ENCODE results near the gene MAPK6. TPM values are rescaled to one million over a fixed set of nuclear protein-coding genes. Genes with fewer than 3 reads are reported as not detected.
"Not testable (repeated sequence)": the region's sequence is repeated elsewhere in the genome, so short reads cannot be mapped to it uniquely, and the experiment has no call there.

The MAPK6 gene
- total and polyA plus RNA-seq, 2 donors (not counting 1 experiment from before 2014, with no cell fraction given): 3.2 to 17.9 TPM

DNA sequence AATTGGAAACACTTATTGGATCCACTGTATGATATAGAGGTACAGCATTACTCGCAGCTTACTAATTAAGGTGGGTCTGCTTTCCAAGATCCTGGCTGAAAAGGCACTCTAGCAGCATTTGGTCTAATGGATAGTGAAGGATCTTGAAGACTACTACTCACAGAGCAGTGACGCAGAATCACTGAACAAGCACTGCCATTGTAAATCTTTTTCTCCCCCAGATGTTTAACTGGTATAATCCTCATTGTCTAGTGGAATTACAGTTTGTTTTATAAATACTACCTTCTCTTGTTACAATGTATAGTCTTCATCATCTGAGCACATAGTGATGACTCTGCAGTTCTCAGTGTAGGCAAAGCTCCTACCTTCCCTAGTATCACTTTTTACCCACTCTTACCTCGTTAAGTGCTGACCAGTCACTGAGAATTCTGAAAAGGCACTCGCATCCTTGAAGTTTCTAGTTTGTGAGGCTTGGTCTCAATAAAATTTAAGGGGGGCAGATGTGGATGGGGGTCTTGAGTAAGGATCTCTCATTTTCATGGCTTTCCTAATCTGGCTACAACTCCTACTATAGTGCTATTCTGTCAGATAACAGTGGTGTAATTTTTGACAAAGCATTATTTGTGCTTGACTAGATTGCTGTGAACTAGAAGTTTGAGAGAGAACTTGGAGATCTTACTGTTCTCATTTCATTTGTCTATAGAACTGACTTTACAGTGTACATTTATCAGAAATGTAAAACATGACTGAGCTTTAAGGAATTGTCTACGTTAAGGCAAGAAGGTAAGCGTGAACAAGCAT lies 23.2 kb downstream of the MAPK6 start:
- peaks cover 5 to 16% of the 10 kb centered on the region in 2 donors for H3K4me1 ChIP-seq (ENCODE audit: control insufficient read depth in 2 of 2, insufficient read depth in 2 of 2, low read length in 2 of 2)
- H3K79me2 ChIP-seq (ENCODE audit: control insufficient read depth, insufficient read depth, low read length): peaks cover 68% of the 10 kb centered on the region
- no peaks in the 10 kb centered on the region for H3K27me3 ChIP-seq (replicated peaks in 1 of 4; ENCODE audit: control extremely low read depth in 1 of 4, control insufficient read depth in 3 of 4, insufficient read depth in 4 of 4, low read length in 3 of 4)
- ChIA-PET CTCF (interaction anchor here (1.1 kb wide), 1 partner anchor 57 kb away, joined by 3 read pairs; no protein-coding TSS in a partner anchor), POLR2A (no interaction called here)
- no peaks in the 10 kb centered on the region for H3K27me3 Mint-ChIP-seq
- TF ChIP-seq, protein P1, sequence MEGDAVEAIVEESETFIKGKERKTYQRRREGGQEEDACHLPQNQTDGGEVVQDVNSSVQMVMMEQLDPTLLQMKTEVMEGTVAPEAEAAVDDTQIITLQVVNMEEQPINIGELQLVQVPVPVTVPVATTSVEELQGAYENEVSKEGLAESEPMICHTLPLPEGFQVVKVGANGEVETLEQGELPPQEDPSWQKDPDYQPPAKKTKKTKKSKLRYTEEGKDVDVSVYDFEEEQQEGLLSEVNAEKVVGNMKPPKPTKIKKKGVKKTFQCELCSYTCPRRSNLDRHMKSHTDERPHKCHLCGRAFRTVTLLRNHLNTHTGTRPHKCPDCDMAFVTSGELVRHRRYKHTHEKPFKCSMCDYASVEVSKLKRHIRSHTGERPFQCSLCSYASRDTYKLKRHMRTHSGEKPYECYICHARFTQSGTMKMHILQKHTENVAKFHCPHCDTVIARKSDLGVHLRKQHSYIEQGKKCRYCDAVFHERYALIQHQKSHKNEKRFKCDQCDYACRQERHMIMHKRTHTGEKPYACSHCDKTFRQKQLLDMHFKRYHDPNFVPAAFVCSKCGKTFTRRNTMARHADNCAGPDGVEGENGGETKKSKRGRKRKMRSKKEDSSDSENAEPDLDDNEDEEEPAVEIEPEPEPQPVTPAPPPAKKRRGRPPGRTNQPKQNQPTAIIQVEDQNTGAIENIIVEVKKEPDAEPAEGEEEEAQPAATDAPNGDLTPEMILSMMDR (IDR thresholded peaks at IDR 0.05): no peak
- no peak for TF ChIP-seq EZH2 (IDR thresholded peaks at IDR 0.05; ENCODE audit: borderline replicate concordance, insufficient read depth, low read depth, low read length, poor library complexity, severe bottlenecking)
- no peak overlapping the region for H3K27ac ChIP-seq (ENCODE audit: low read length in 2 of 2)
- ATAC-seq (ENCODE audit: low read depth): no peak
- WGBS (ENCODE audit: insufficient coverage): 100% methylated on average over 2 of the region's 6 CpGs
- H3K9ac ChIP-seq (ENCODE audit: low read length): no peak overlapping the region
- H3K9me3 Mint-ChIP-seq (ENCODE audit: insufficient read depth): no peaks in the 10 kb centered on the region
- no peak overlapping the region for H3K4me3 ChIP-seq (ENCODE audit: control extremely low read depth in 1 of 5, extremely low read depth in 1 of 5, insufficient read depth in 1 of 5, low read depth in 2 of 5, low read length in 4 of 5)
- H3K4me2 ChIP-seq (replicated peaks; ENCODE audit: low read depth, low read length, poor library complexity, severe bottlenecking): no peak overlapping the region
- no peaks in the 10 kb centered on the region for H3K36me3 ChIP-seq (replicated peaks in 1 of 2; ENCODE audit: control extremely low read depth in 1 of 2, control insufficient read depth in 1 of 2, extremely low read depth in 1 of 2, insufficient read depth in 2 of 2, low read length in 1 of 2)
- peaks cover 47% of the 10 kb centered on the region for H3K4me1 Mint-ChIP-seq
- H3K9me3 ChIP-seq (ENCODE audit: control extremely low read depth in 1 of 3, control insufficient read depth in 2 of 3, insufficient read depth in 1 of 3, low read length in 2 of 3): no peaks in the 10 kb centered on the region
- peaks cover 16% of the 10 kb centered on the region for H4K20me1 ChIP-seq (ENCODE audit: control insufficient read depth, insufficient read depth, low read length, poor library complexity, severe bottlenecking)
- DNase-seq: no peak
- no peak overlapping the region for H2AFZ ChIP-seq (ENCODE audit: insufficient read depth, low read depth, low read length, poor library complexity, severe bottlenecking)
- no peak overlapping the region for H3K4me3 Mint-ChIP-seq
- intact Hi-C loops (cut with micrococcal nuclease): no loop called here
- H3K27ac Mint-ChIP-seq: no peak overlapping the region

DNA sequence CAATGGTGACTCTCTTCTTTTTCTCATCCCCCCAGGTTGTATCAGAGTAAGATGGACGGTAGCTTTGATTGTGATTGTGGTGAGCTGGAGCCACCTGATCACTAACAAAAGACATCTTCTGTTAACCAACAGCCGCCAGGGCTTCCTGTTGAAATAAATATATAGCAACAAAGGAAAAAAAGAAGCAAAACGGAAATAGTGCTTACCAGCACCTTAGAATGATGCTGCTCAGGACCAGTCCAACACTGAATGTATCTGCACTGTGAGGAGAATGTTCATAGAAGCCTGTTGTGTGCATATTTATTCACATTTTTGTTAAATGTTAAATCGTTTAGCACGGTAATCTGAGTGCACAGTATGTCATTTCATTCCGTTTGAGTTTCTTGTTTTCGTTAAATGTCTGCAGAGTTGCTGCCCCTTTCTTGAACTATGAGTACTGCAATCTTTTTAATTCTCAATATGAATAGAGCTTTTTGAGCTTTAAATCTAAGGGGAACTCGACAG lies 26.8 kb downstream of the MAPK6 start:
- H3K4me1 Mint-ChIP-seq: peaks cover 23% of the 10 kb centered on the region
- Histone ChIP-seq H3K4me2 (replicated peaks; ENCODE audit: low read depth, low read length, poor library complexity, severe bottlenecking) (peak overlapping the region; percentile 36), H2AFZ (ENCODE audit: insufficient read depth, low read depth, low read length, poor library complexity, severe bottlenecking) (peak overlapping the region; percentile 51), H3K4me3 (ENCODE audit: control extremely low read depth in 1 of 5, extremely low read depth in 1 of 5, insufficient read depth in 1 of 5, low read depth in 2 of 5, low read length in 4 of 5) (peak overlapping the region in 4 of 5 experiments; percentile 18 to 36 (median 28)), H3K79me2 (ENCODE audit: control insufficient read depth, insufficient read depth, low read length) (peaks cover 53% of the 10 kb centered on the region), H3K27ac (ENCODE audit: low read length in 2 of 2) (peak overlapping the region; percentile 59 to 73), H3K36me3 (replicated peaks in 1 of 2; ENCODE audit: control extremely low read depth in 1 of 2, control insufficient read depth in 1 of 2, extremely low read depth in 1 of 2, insufficient read depth in 2 of 2, low read length in 1 of 2) (peaks cover 0 to 11% of the 10 kb centered on the region in 2 experiments), H3K9ac (ENCODE audit: low read length) (peak overlapping the region; percentile 46), H3K4me1 (ENCODE audit: control insufficient read depth in 2 of 2, insufficient read depth in 2 of 2, low read length in 2 of 2) (peaks cover 5 to 16% of the 10 kb centered on the region in 2 donors)
- DNase-seq: peak; percentile 58
- ATAC-seq (ENCODE audit: low read depth): peak; percentile 43
- no CpG with 5 or more reads among the region's 8 CpGs for WGBS (ENCODE audit: insufficient coverage)
- H3K27me3 ChIP-seq (replicated peaks in 1 of 4; ENCODE audit: control extremely low read depth in 1 of 4, control insufficient read depth in 3 of 4, insufficient read depth in 4 of 4, low read length in 3 of 4); H3K9me3 ChIP-seq (ENCODE audit: control extremely low read depth in 1 of 3, control insufficient read depth in 2 of 3, insufficient read depth in 1 of 3, low read length in 2 of 3); H3K9me3 Mint-ChIP-seq (ENCODE audit: insufficient read depth); H3K27me3 Mint-ChIP-seq; H4K20me1 ChIP-seq (ENCODE audit: control insufficient read depth, insufficient read depth, low read length, poor library complexity, severe bottlenecking): not testable (repeated sequence)
- ChIA-PET POLR2A (interaction anchor here (0.6 kb wide), 1 partner anchor 8 kb away, joined by 5 read pairs; no protein-coding TSS in a partner anchor), CTCF (interaction anchor here (1.6 to 2.9 kb wide), 2 partner anchors 23 to 33 kb away, joined by 4 to 8 read pairs; no protein-coding TSS in a partner anchor)
- intact Hi-C loops (cut with micrococcal nuclease): loop anchor here (1.0 to 5.0 kb wide), 2 partner anchors 39 to 64 kb away; no protein-coding TSS in a partner anchor
- H3K4me3 Mint-ChIP-seq: peak overlapping the region; percentile 79
- H3K27ac Mint-ChIP-seq: peak overlapping the region; percentile 77
- TF ChIP-seq, protein P1 (IDR thresholded peaks at IDR 0.05): peak; percentile 56
